Prostate gland (tissue), 2 donors: ENCODE results near the gene NEU4.

Source experiments
- CTCF ChIP-seq, 4 experiments: fragments of 200-600 bp in 2 of 4; fragments of 450-650 bp in 2 of 4; sonication (generic) in 2 of 4; IDR thresholded peaks; 1 replicate in 3 of 4; 2 replicates in 1 of 4; pipeline ENCODE4 v1.5.1; 2016 to 2019; ENCODE audit warnings: antibody characterized with exemption in 4 of 4, mild to moderate bottlenecking in 2 of 4, moderate library complexity in 2 of 4
- POLR2A ChIP-seq: fragments of 450-650 bp; IDR thresholded peaks from one replicate; pipeline ENCODE4 v1.6.1; 2016; ENCODE audit warnings: antibody characterized with exemption, mild to moderate bottlenecking

GRCh38 chr2:241842067-241842415 is 33.0 kb downstream of the NEU4 start:
- TF ChIP-seq CTCF (IDR thresholded peaks at IDR 0.05) = no peak
- no peak for TF ChIP-seq POLR2A
